Lung (tissue), 12 donors: ENCODE measurements around the gene URM1. TPM values are rescaled to one million over a fixed set of nuclear protein-coding genes. Genes with fewer than 3 reads are reported as not detected.

Source experiments
- ATAC-seq: fragments of 200-7000 bp; cut with Tn5 transposase; one replicate; pipeline ENCODE4 v1.9.1; 2020; ENCODE audit warnings: moderate number of reproducible peaks; ENCODE audit not compliant: insufficient read depth, low FRiP score
- DNase-seq, 3 donors: peaks; one replicate each; pipeline ENCODE4 v3.0.0-alpha.2; 2013 to 2017
- H3K27ac ChIP-seq, 2 donors: one replicate each; pipeline ENCODE4 v1.5.1; 2013; ENCODE audit warnings: mild to moderate bottlenecking in 2 of 2, moderate library complexity in 2 of 2, control low read depth in 1 of 2, inconsistent platforms in 1 of 2, low read depth in 1 of 2, low read length in 1 of 2
- H3K27me3 ChIP-seq, 3 donors: one replicate each; pipeline ENCODE4 v1.5.1; 2013; ENCODE audit warnings: low read length in 2 of 3; ENCODE audit not compliant: control insufficient read depth in 3 of 3, insufficient read depth in 3 of 3
- H3K36me3 ChIP-seq, 4 donors: one replicate each; pipeline ENCODE4 v1.5.1; 2013; ENCODE audit warnings: low read length in 4 of 4, mild to moderate bottlenecking in 1 of 4, moderate library complexity in 1 of 4; ENCODE audit not compliant: control insufficient read depth in 4 of 4, insufficient read depth in 4 of 4
- H3K4me1 ChIP-seq, 5 donors: one replicate each; pipeline ENCODE4 v1.5.1; 2013; ENCODE audit warnings: low read length in 5 of 5, mild to moderate bottlenecking in 2 of 5, moderate library complexity in 1 of 5; ENCODE audit not compliant: control insufficient read depth in 5 of 5, insufficient read depth in 5 of 5
- H3K4me3 ChIP-seq: one replicate; pipeline ENCODE4 v1.5.1; 2013; ENCODE audit warnings: mild to moderate bottlenecking, control low read depth, moderate library complexity
- H3K9ac ChIP-seq, 2 donors: one replicate each; pipeline ENCODE4 v1.5.1; 2013; ENCODE audit warnings: low read length in 2 of 2, control low read depth in 1 of 2; ENCODE audit not compliant: insufficient read depth in 1 of 2
- H3K9me3 ChIP-seq, 4 donors: one replicate each; pipeline ENCODE4 v1.5.1; 2013; ENCODE audit warnings: low read length in 3 of 4, mild to moderate bottlenecking in 1 of 4, moderate library complexity in 1 of 4; ENCODE audit not compliant: control insufficient read depth in 4 of 4, insufficient read depth in 3 of 4
- CTCF ChIP-seq: IDR thresholded peaks from 2 replicates; pipeline ENCODE4 v1.5.1; 2012; ENCODE audit warnings: mild to moderate bottlenecking; ENCODE audit errors: control extremely low read depth, extremely low read depth
- WGBS, 2 donors: extraction: QIAGEN DNeasy Blood & Tissue Kit; methylation state at CpG; one replicate each; pipeline ENCODE4 v1.1.7; 2013; 5-methylcytosine and 5-hydroxymethylcytosine counted together
- polyA plus RNA-seq, 2 donors: library from polyadenylated mRNA; stranded (reverse); fragments of 200-250 nt; gene quantifications; one replicate each; pipeline ENCODE4 v1.2.1, GENCODE V29; 2013
- total RNA-seq, 2 donors: library from RNA; depleted of rRNA in 1 of 2; stranded (reverse); fragments of >200 nt in 1 of 2; gene quantifications; one replicate each; pipeline ENCODE4 v1.2.1, GENCODE V29; 2014 to 2021
- donor health status: control.
- donor health status: control.
- donor health status: Bipolar disorder and iron deficiency.
- donor health status: healthy.
- donor health status: DM: yes; HTN: yes; CAD: no.

Gene URM1
- total and polyA plus RNA-seq, 4 donors, result 35.1 to 67.2 (median 61.3) TPM

GRCh38 chr9:128438343-128439109 is 67.4 kb downstream of the URM1 start:
- Histone ChIP-seq H3K27ac (peak overlapping the region in 1 of 2 donors; percentile 50), H3K9ac (no peak overlapping the region), H3K9me3 (no peaks in the 10 kb centered on the region), H3K4me1 (peaks cover 0 to 5% (median 3%) of the 10 kb centered on the region in 5 donors), H3K4me3 (no peak overlapping the region), H3K36me3 (peaks cover 0 to 4% (median 2%) of the 10 kb centered on the region in 4 donors), H3K27me3 (no peaks in the 10 kb centered on the region)
- peak; percentile 84 for ATAC-seq
- 33 to 35% methylated on average over 12 of the region's 12 CpGs for WGBS, 2 donors
- peak; percentile 86 to 91 (median 89) for DNase-seq
- peak; percentile 74 for TF ChIP-seq CTCF

GRCh38 chr9:128439273-128439672 is 68.1 kb downstream of the URM1 start:
- 89 to 92% methylated on average over 7 of the region's 7 CpGs for WGBS, 2 donors
- TF ChIP-seq CTCF, result no peak
- no peak for ATAC-seq

More at GRCh38 chr9:128439273-128439672, 68.1 kb downstream of the URM1 start:
- H3K4me1 ChIP-seq, result peaks cover 0 to 5% (median 3%) of the 10 kb centered on the region in 5 donors
- H3K36me3 ChIP-seq, result peaks cover 0 to 4% (median 2%) of the 10 kb centered on the region in 4 donors
- H3K9me3 ChIP-seq, result no peaks in the 10 kb centered on the region
- no peak for DNase-seq
- H3K9ac ChIP-seq, result no peak overlapping the region
- H3K4me3 ChIP-seq, result no peak overlapping the region
- H3K27ac ChIP-seq, result no peak overlapping the region
- no peaks in the 10 kb centered on the region for H3K27me3 ChIP-seq

Other genes with a start within 250 kb of the URM1 start
- gene PTGES2, start 243.6 kb upstream of the URM1 start, total RNA-seq, result 10 to 100 TPM; 42.0 to 66.8 TPM
- 10 to 100 TPM; 49.9 to 59.5 TPM for gene PTGES2, start 243.6 kb upstream of the URM1 start, polyA plus RNA-seq
- 100 to 1,000 TPM; 114 to 281 TPM for gene LCN2, start 221.9 kb upstream of the URM1 start, total RNA-seq
- gene LCN2, start 221.9 kb upstream of the URM1 start, polyA plus RNA-seq, result 100 to 1,000 TPM; 309 to 842 TPM
- 10 to 100 TPM; 19.2 to 56.4 TPM for gene BBLN, start 211.1 kb upstream of the URM1 start, total RNA-seq
- 100 to 1,000 TPM in 1 of 2 donors, 10 to 100 TPM in 1; 66.7 to 138 TPM for gene BBLN, start 211.1 kb upstream of the URM1 start, polyA plus RNA-seq
- gene CIZ1, start 179.8 kb upstream of the URM1 start, total RNA-seq, result 10 to 100 TPM; 36.6 to 83.7 TPM
- 10 to 100 TPM; 43.3 to 57.6 TPM for gene CIZ1, start 179.8 kb upstream of the URM1 start, polyA plus RNA-seq
- gene DNM1, start 168.0 kb upstream of the URM1 start, total RNA-seq, result 10 to 100 TPM in 1 of 2 donors, 1 to 10 TPM in 1; 8.2 to 23.7 TPM
- gene DNM1, start 168.0 kb upstream of the URM1 start, polyA plus RNA-seq, result 1 to 10 TPM; 1.2 to 3.9 TPM
- 100 to 1,000 TPM; 100 to 137 TPM for gene GOLGA2, start 95.4 kb upstream of the URM1 start, total RNA-seq
- gene GOLGA2, start 95.4 kb upstream of the URM1 start, polyA plus RNA-seq, result 10 to 100 TPM; 56.0 to 79.4 TPM
- gene SWI5, start 95.1 kb upstream of the URM1 start, total RNA-seq, result 10 to 100 TPM; 19.6 to 28.4 TPM
- gene SWI5, start 95.1 kb upstream of the URM1 start, polyA plus RNA-seq, result 10 to 100 TPM; 22.8 to 23.6 TPM
- gene TRUB2, start 48.9 kb upstream of the URM1 start, total RNA-seq, result 10 to 100 TPM; 17.2 to 28.9 TPM
- gene TRUB2, start 48.9 kb upstream of the URM1 start, polyA plus RNA-seq, result 10 to 100 TPM; 14.6 to 17.1 TPM
- gene COQ4, start 48.5 kb upstream of the URM1 start, total RNA-seq, result 10 to 100 TPM; 32.4 to 63.8 TPM
- gene COQ4, start 48.5 kb upstream of the URM1 start, polyA plus RNA-seq, result 10 to 100 TPM; 40.8 to 57.5 TPM
- gene SLC27A4, start 30.8 kb upstream of the URM1 start, total RNA-seq, result 10 to 100 TPM in 1 of 2 donors, 1 to 10 TPM in 1; 6.8 to 25.2 TPM
- 10 to 100 TPM; 23.3 to 29.7 TPM for gene SLC27A4, start 30.8 kb upstream of the URM1 start, polyA plus RNA-seq
- 10 to 100 TPM; 17.9 to 27.5 TPM for gene CERCAM, start 49.5 kb downstream of the URM1 start, total RNA-seq
- gene CERCAM, start 49.5 kb downstream of the URM1 start, polyA plus RNA-seq, result 10 to 100 TPM in 1 of 2 donors, 1 to 10 TPM in 1; 6.0 to 10.7 TPM
- 10 to 100 TPM; 31.3 to 34.4 TPM for gene ODF2, start 84.6 kb downstream of the URM1 start, total RNA-seq
- 10 to 100 TPM; 13.4 to 21.4 TPM for gene ODF2, start 84.6 kb downstream of the URM1 start, polyA plus RNA-seq
- gene GLE1, start 133.3 kb downstream of the URM1 start, total RNA-seq, result 10 to 100 TPM; 22.8 to 24.7 TPM
- 10 to 100 TPM; 11.3 to 19.4 TPM for gene GLE1, start 133.3 kb downstream of the URM1 start, polyA plus RNA-seq
- gene SPTAN1, start 181.2 kb downstream of the URM1 start, total RNA-seq, result 100 to 1,000 TPM; 328 to 438 TPM
- gene SPTAN1, start 181.2 kb downstream of the URM1 start, polyA plus RNA-seq, result 100 to 1,000 TPM in 1 of 2 donors, 10 to 100 TPM in 1; 70.0 to 145 TPM